ENCODE data around the gene INSC. TPM values are rescaled to one million over a fixed set of nuclear protein-coding genes. Genes with fewer than 3 reads are reported as not detected.

The INSC gene
- total and polyA plus RNA-seq, 2 of the 13 experiments (the other 11 are each of a cell fraction or from before 2014, with no cell fraction given): 0.09 TPM; not detected in 1

DNA sequence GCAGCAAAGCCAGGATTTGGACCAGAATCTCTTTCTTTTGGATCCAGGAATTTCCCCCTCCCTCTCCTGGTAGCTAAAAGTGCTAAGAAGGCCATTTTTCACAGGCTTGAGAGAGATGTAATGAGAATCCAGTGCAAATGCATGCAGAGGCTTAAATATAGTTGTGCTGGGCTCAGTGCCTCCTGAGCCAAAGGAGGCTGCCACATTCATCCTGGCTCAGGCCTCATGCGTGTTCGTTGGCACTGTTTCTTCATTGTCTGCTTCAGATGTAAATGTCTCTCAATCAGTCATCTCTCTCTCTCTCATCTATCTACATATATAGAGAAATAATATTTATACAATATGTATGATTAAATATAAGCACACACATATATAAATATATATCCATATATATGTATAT, 83.6 kb downstream of the INSC start:
- Histone ChIP-seq H3K4me3 (replicated peaks in 1 of 3; ENCODE audit: insufficient read depth in 1 of 3, low read depth in 2 of 3, low read length in 3 of 3) (no peak overlapping the region), H3K4me1 (ENCODE audit: insufficient read depth, low read length) (peaks cover 24% of the 10 kb centered on the region), H3K36me3 (replicated peaks in 1 of 2; ENCODE audit: control insufficient read depth in 1 of 2, insufficient read depth in 2 of 2, low read length in 2 of 2) (no peaks in the 10 kb centered on the region), H3K4me2 (ENCODE audit: low read depth, low read length) (no peak overlapping the region), H3K9ac (ENCODE audit: insufficient read depth, low read depth, low read length) (no peak overlapping the region), H3K79me2 (ENCODE audit: insufficient read depth, low read length) (no peaks in the 10 kb centered on the region), H3K27ac (ENCODE audit: extremely low read length, insufficient read depth, low read length) (no peak overlapping the region), H3K27me3 (ENCODE audit: control insufficient read depth in 1 of 2, insufficient read depth in 2 of 2, low read length in 2 of 2) (no peaks in the 10 kb centered on the region), H3K9me3 (ENCODE audit: low read length) (no peaks in the 10 kb centered on the region), H4K20me1 (ENCODE audit: insufficient read depth, low read length) (no peaks in the 10 kb centered on the region), H2AFZ (ENCODE audit: low read length) (no peak overlapping the region)
- FAIRE-seq (no peak), DNase-seq (ENCODE audit: low spot score) (no peak), ATAC-seq (no peak)
- intact Hi-C loops (cut with micrococcal nuclease; ENCODE audit: unreplicated experiment) (no loop called here), in situ Hi-C loops (cut with HindIII; ENCODE audit: extremely low pct_ligation_motif_present, low pct_unique_long_range_greater_than_20kb) (no loop called here)
- ChIA-PET POLR2A (no interaction called here), CTCF (ENCODE audit: low intra/inter-chr PET ratio, low total read pairs) (no interaction called here)
- BruUV-seq (replicated peaks): no TSS peak
- WGBS (ENCODE audit: low lambda C conversion rate): 93% methylated on average over 2 of the region's 2 CpGs
- TF ChIP-seq, protein P1, sequence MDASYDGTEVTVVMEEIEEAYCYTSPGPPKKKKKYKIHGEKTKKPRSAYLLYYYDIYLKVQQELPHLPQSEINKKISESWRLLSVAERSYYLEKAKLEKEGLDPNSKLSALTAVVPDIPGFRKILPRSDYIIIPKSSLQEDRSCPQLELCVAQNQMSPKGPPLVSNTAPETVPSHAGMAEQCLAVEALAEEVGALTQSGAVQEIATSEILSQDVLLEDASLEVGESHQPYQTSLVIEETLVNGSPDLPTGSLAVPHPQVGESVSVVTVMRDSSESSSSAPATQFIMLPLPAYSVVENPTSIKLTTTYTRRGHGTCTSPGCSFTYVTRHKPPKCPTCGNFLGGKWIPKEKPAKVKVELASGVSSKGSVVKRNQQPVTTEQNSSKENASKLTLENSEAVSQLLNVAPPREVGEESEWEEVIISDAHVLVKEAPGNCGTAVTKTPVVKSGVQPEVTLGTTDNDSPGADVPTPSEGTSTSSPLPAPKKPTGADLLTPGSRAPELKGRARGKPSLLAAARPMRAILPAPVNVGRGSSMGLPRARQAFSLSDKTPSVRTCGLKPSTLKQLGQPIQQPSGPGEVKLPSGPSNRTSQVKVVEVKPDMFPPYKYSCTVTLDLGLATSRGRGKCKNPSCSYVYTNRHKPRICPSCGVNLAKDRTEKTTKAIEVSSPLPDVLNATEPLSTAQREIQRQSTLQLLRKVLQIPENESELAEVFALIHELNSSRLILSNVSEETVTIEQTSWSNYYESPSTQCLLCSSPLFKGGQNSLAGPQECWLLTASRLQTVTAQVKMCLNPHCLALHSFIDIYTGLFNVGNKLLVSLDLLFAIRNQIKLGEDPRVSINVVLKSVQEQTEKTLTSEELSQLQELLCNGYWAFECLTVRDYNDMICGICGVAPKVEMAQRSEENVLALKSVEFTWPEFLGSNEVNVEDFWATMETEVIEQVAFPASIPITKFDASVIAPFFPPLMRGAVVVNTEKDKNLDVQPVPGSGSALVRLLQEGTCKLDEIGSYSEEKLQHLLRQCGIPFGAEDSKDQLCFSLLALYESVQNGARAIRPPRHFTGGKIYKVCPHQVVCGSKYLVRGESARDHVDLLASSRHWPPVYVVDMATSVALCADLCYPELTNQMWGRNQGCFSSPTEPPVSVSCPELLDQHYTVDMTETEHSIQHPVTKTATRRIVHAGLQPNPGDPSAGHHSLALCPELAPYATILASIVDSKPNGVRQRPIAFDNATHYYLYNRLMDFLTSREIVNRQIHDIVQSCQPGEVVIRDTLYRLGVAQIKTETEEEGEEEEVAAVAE (CRISPR knock-in tag; IDR thresholded peaks at IDR 0.05; ENCODE audit: borderline replicate concordance): no peak
- TF ChIP-seq PCBP1 (IDR thresholded peaks at IDR 0.05; ENCODE audit: borderline replicate concordance, low read depth, low read length) (no peak), U2AF2 (IDR thresholded peaks at IDR 0.05; ENCODE audit: low read depth, low read length) (no peak), ISX (CRISPR knock-in tag; conservative IDR thresholded peaks at IDR 0.05) (no peak), ZNF761 (CRISPR knock-in tag; conservative IDR thresholded peaks at IDR 0.05) (no peak), PHF8 (CRISPR knock-in tag; IDR thresholded peaks at IDR 0.05) (no peak)
- TF ChIP-seq, protein P2, sequence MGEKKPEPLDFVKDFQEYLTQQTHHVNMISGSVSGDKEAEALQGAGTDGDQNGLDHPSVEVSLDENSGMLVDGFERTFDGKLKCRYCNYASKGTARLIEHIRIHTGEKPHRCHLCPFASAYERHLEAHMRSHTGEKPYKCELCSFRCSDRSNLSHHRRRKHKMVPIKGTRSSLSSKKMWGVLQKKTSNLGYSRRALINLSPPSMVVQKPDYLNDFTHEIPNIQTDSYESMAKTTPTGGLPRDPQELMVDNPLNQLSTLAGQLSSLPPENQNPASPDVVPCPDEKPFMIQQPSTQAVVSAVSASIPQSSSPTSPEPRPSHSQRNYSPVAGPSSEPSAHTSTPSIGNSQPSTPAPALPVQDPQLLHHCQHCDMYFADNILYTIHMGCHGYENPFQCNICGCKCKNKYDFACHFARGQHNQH (CRISPR knock-in tag; IDR thresholded peaks at IDR 0.05): no peak

Data from HepG2 (cell line).